Vagina (tissue), 2 donors: Measurements from ENCODE around the gene CDK7.

Source experiments
- POLR2A ChIP-seq, 2 donors: fragments of 450-650 bp; IDR thresholded peaks; one replicate each; pipeline ENCODE4 v1.6.1; 2017; ENCODE audit warnings: antibody characterized with exemption in 2 of 2, mild to moderate bottlenecking in 2 of 2, moderate library complexity in 2 of 2
- TF ChIP-seq, protein P1 (sequence below), 3 experiments: fragments of 450-650 bp in 2 of 3; fragments of 200-600 bp in 1 of 3; sonication (generic) in 1 of 3; IDR thresholded peaks; one replicate each; pipeline ENCODE4 v1.5.1; 2017 to 2019; ENCODE audit warnings: antibody characterized with exemption in 3 of 3, mild to moderate bottlenecking in 2 of 3, moderate library complexity in 2 of 3

DNA sequence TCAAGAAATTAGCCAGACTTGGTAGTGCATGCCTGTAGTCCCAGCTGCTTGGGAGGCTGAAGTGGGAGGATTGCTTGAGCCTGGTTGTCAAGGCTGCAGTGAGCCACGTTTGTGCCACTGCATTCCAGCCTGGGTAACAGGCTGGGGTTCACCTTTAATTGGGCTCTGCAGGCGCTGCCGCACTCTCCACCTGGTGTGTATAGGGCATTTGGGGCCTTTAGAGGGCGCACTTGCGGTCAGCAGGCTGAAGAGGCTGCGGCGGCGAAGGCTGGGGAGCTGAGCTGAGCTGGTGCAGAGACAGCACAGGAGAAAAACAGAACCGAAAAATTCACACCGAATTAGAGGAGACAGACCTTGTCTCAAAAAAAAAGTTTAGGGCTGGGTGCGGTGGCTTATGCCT lies 31.2 kb downstream of the CDK7 start:
- TF ChIP-seq, protein P1, sequence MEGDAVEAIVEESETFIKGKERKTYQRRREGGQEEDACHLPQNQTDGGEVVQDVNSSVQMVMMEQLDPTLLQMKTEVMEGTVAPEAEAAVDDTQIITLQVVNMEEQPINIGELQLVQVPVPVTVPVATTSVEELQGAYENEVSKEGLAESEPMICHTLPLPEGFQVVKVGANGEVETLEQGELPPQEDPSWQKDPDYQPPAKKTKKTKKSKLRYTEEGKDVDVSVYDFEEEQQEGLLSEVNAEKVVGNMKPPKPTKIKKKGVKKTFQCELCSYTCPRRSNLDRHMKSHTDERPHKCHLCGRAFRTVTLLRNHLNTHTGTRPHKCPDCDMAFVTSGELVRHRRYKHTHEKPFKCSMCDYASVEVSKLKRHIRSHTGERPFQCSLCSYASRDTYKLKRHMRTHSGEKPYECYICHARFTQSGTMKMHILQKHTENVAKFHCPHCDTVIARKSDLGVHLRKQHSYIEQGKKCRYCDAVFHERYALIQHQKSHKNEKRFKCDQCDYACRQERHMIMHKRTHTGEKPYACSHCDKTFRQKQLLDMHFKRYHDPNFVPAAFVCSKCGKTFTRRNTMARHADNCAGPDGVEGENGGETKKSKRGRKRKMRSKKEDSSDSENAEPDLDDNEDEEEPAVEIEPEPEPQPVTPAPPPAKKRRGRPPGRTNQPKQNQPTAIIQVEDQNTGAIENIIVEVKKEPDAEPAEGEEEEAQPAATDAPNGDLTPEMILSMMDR (IDR thresholded peaks at IDR 0.05) = no peak
- TF ChIP-seq POLR2A (IDR thresholded peaks at IDR 0.05) = no peak
